Measurements from ENCODE around the gene RPS8.
"Not testable (repeated sequence)": the region's sequence is repeated elsewhere in the genome, so short reads cannot be mapped to it uniquely, and the experiment has no call there.

Gene RPS8

GRCh38 chr1:44775078-44775929, at the start of gene RPS8:
Gene RPS8 (plus strand): TSS chr1:44775540. CDS start chr1:44775597, 57 bp downstream.
- DNase-seq (ENCODE audit: low read depth), result peak; percentile 84

DNA sequence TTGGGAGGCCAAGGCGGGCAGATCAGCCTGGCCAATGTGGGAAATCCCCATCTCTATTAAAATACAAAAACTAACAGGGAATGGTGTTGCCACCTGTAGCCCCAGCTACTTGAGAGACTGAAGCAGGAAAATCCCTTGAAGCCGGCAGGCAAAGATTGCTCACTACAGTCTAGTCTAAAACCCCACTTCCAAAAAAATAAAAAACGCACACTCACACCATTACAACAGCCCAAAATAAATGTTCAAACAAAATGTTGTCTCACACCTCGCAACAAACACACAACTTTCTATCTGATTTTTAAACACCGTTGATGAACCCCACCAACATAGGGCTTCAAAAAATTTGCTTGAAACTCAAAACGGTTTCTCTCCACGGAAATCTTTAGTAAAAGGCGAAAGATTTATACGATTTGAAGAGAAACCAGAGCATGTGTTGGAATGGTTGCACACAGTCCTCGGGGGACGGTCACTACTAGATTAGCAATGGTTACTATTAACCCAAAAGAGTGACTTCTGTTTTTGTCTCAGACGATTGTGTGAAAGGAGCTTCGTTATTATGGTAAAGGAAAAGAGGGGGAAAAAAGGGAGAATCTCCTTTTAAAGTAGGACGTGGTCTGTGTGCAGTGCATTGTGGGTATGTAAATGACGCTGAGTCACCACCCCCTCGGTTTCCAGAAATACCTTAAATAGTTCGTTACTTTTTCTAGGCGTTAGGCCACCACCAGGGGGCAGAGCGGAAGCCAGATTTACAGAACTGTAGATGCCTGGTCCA, 44.4 kb upstream of the RPS8 start, which contains the start of gene RNU5D-1:
Gene RNU5D-1 (minus strand): TSS at position 430 of the 772 bp plus-strand sequence.
- peak; percentile 97 for DNase-seq (ENCODE audit: low read depth)

GRCh38 chr1:44733365-44733764, 42.0 kb upstream of the RPS8 start:
- DNase-seq (ENCODE audit: low read depth), result no peak

GRCh38 chr1:44733784-44734183, 41.6 kb upstream of the RPS8 start:
- no peak for DNase-seq (ENCODE audit: low read depth)

DNA sequence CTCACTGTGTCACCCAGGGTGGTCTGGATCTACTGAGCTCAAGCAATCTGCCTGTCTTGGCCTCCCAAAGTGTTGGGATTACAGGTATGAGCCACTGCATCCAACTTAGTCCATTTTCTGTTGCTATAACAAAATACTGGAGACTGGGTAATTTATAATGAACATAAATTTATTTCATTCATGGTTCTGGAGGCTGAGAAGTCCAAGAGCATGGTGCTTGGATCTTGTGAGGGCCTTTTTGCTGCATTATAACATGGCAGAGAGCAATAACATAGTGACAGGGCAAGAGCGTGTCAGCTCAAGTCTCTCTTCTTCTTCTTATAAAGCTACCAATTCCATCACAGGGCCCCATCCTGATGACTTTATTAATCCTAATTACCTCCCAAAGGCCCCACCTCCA, 39.3 kb upstream of the RPS8 start:
- no peak for DNase-seq (ENCODE audit: low read depth)

- not testable (repeated sequence) for DNase-seq (ENCODE audit: low read depth)
Observed at GRCh38 chr1:44738953-44739306, 36.4 kb upstream of the RPS8 start.

DNA sequence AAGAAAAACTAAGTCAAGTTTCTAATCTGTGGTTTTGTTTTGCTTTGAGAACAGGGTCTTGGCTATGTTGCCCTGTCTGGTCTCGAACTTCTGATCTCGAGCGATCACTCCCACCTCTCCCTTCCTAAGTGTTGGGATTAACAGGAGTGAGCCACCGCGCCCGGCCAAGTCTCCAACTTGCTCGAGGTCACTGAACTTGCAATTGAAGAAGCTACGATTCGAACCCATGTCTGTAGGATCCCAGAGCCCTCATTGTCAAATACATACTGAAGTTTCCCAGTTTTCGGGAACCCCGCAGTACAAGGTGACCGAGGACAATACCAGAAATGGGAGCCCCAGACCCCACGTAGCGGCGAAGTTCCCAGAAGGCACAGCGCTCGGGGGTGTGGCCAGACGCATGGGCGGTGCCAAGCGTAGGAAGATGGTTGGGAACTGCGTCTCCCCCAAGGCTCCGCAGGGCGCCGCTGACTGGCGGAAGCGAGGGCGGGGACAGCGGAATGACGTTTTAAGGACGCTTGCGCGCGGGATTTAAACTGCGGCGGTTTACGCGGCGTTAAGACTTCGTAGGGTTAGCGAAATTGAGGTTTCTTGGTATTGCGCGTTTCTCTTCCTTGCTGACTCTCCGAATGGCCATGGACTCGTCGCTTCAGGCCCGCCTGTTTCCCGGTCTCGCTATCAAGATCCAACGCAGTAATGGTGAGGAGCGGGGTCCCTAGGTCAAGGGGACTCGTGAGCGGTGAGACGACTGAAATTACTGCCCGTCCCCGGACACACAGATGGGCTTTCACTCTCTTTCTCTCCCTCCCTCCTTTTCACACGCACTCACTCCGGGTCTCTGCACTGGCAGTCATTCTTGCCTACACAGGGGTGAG, 35.8 kb upstream of the RPS8 start, which contains the start of gene KIF2C:
Gene KIF2C (plus strand): TSS at position 531 of the 872 bp plus-strand sequence. CDS start 96 bp downstream, at position 627.
- peak; percentile 89 for DNase-seq (ENCODE audit: low read depth)

GRCh38 chr1:44740179-44740617, 35.1 kb upstream of the RPS8 start:
- DNase-seq (ENCODE audit: low read depth), result no peak

DNA sequence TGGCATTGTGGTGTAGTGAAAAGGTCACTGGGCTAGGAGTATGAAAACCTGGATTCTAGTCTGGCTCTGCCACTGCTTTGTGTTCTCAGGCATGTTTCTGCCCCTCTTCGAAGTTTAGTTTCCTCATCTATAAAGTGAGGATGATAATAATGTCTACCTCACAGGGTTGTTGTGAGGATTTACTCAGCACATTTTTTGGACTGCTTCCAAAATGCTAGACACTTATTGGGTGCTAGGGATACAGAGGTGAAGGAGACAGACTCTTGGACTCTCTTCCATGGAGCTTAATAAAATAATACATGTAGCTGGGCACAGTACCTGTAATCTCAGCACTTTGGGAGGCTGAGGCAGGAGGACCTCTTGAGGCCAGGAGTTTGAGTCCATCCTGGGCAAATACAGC, 32.1 kb upstream of the RPS8 start:
- no peak for DNase-seq (ENCODE audit: low read depth)

- DNase-seq (ENCODE audit: low read depth), result no peak
Observed at GRCh38 chr1:44747878-44748277, 27.5 kb upstream of the RPS8 start.

DNA sequence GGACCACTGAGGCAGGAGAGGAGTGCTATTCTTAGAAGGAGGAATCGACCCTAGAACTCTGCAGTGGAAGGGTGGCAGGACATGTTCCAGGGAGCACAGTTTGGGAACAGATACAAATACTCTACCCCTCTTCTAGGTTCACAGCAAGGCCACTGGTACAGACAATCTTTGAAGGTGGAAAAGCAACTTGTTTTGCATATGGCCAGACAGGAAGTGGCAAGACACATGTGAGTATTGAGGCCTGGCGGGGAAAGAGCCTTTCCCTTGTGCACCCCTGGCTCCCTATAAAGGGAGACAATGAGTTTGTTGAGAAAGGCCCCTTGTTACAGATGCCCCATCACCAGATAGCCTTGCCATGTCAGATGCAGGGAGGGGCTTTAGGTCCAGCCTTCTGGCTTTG, 17.9 kb upstream of the RPS8 start:
- no peak for DNase-seq (ENCODE audit: low read depth)

- DNase-seq (ENCODE audit: low read depth), result no peak
Observed at GRCh38 chr1:44759077-44759476, 16.3 kb upstream of the RPS8 start.

GRCh38 chr1:44760876-44761275, 14.5 kb upstream of the RPS8 start:
- DNase-seq (ENCODE audit: low read depth), result no peak

DNA sequence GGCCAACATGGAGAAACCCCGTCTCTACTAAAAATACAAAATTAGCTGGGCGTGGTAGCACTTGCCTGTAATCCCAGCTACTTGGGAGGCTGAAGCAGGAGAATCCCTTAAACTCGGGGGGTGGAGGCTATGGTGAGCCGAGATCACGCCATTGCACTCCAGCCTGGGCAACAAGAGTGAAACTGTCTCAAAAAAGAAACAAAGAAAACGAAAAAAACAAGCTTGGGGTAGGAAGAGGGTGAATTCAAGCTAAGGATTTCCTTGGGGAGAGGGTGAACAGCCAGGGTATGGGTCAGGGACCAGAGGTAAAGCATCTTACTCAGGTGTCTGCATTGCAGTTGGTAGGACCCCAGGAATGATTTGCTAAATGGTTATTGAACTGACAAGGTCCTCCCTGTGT, 8.9 kb upstream of the RPS8 start:
- DNase-seq (ENCODE audit: low read depth), result not testable (repeated sequence)

DNA sequence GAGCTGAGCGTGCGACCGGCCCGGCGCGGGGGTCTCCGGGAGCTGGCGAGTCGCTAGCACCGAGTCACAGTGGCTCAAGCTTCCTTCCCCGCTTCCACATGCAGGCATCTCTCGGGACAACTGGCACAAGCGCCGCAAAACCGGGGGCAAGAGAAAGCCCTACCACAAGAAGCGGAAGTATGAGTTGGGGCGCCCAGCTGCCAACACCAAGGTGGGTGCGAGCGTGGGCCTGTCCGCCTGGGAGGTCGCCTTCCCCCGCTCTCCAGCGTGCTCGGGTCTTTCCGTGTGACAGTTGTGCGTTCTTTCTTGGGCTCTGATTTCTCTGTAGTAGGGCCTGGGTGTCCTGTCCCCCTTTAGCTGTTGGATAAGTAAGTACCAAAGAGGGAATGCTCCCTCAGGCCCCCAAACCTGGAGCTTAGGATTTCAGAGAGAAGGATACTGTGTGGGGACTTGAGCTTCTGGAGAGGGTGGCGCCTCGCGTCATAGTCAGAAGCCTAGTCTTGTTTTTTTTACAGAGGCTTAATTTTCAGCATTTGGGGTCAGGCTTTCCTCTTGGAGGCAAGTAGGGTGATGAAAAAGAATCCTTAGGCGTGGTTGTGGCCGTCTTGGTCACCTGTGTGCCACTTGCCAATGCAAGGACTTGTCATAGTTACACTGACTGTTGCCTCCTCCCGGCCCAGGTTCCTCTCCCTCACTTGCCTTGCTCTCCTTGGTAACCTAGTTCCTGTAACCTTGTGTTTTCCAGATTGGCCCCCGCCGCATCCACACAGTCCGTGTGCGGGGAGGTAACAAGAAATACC, 790 bp downstream of the RPS8 start:
- DNase-seq (ENCODE audit: low read depth), result no peak

DNA sequence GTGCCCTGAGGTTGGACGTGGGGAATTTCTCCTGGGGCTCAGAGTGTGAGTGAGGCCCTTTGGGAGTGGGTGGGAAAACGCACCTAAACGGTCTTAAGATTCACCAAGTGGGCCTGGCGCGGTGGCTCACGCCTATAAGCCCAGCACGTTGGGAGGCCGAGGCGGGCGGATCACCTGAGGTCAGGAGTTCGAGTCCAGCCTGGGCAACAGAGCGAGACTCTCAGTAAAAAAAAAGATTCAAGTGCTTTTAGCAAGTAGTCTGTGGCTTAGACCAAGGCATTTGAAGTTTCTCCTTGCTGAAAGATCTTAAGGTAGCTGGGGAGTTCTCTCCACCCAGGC, 1.4 kb downstream of the RPS8 start:
- DNase-seq (ENCODE audit: low read depth), result no peak

GRCh38 chr1:44777547-44777946, 2.2 kb downstream of the RPS8 start:
- no peak for DNase-seq (ENCODE audit: low read depth)

- no peak for DNase-seq (ENCODE audit: low read depth)
Observed at GRCh38 chr1:44777969-44778635, 2.8 kb downstream of the RPS8 start.

GRCh38 chr1:44778705-44779576, 3.6 kb downstream of the RPS8 start:
- DNase-seq (ENCODE audit: low read depth), result no peak
